Breast epithelium (tissue), 4 donors: ENCODE measurements around the gene ENTPD2. TPM values are rescaled to one million over a fixed set of nuclear protein-coding genes. Genes with fewer than 3 reads are reported as not detected.

Source experiments
- DNase-seq, 2 donors: peaks; one replicate each; pipeline ENCODE4 v3.0.0-alpha.2; 2019; ENCODE audit warnings: low spot score in 2 of 2
- H3K27ac ChIP-seq, 2 donors: fragments of 200-600 bp; sonication (generic) in 1 of 2; one replicate each; pipeline ENCODE4 v1.5.1; 2016 to 2019; ENCODE audit warnings: mild to moderate bottlenecking in 1 of 2
- H3K27me3 ChIP-seq, 2 donors: fragments of 200-600 bp; sonication (generic) in 1 of 2; one replicate each; pipeline versions ENCODE4 v1.5.1 to v1.6.0; 2017 to 2019; ENCODE audit warnings: control low read depth in 1 of 2, mild to moderate bottlenecking in 1 of 2
- H3K36me3 ChIP-seq: fragments of 200-600 bp; one replicate; pipeline ENCODE4 v1.5.1; 2019
- H3K4me1 ChIP-seq, 2 donors: fragments of 200-600 bp; sonication (generic); one replicate each; pipeline ENCODE4 v1.5.1; 2016 to 2019; ENCODE audit warnings: control low read depth in 1 of 2
- H3K4me3 ChIP-seq, 3 donors: fragments of 200-600 bp; sonication (generic); 1 replicate in 2 of 3; 2 replicates in 1 of 3; pipeline ENCODE4 v1.5.1; 2016 to 2019; ENCODE audit warnings: mild to moderate bottlenecking in 3 of 3, moderate library complexity in 2 of 3
- H3K9me3 ChIP-seq, 2 donors: fragments of 200-600 bp; sonication (generic) in 1 of 2; one replicate each; pipeline ENCODE4 v1.5.1; 2016 to 2019; ENCODE audit warnings: control low read depth in 1 of 2
- POLR2A ChIP-seq: fragments of 450-650 bp; IDR thresholded peaks from one replicate; pipeline ENCODE4 v1.6.1; 2016; ENCODE audit warnings: antibody characterized with exemption, mild to moderate bottlenecking, moderate library complexity
- POLR2AphosphoS5 ChIP-seq, 3 donors: sonication (generic); formaldehyde crosslinking; IDR thresholded peaks; one replicate each; pipeline ENCODE4 v1.6.1; 2017; ENCODE audit warnings: antibody characterized with exemption in 3 of 3
- intact Hi-C: fragments of 100-400 bp; cut with DNase I; formaldehyde crosslinking; loops from one replicate; pipeline ENCODE4 v1.15.1; 2023; ENCODE audit warnings: low total_unique reads
- total RNA-seq, 3 donors: library from RNA; depleted of rRNA; stranded (reverse); fragments of >200 nt; gene quantifications; one replicate each; pipeline ENCODE4 v1.1.0, GENCODE V29; 2016
- TF ChIP-seq, protein P1 (sequence below), 3 donors: fragments of 450-650 bp; IDR thresholded peaks; one replicate each; pipeline ENCODE4 v1.5.1; 2016 to 2017; ENCODE audit warnings: antibody characterized with exemption in 3 of 3, mild to moderate bottlenecking in 3 of 3, moderate library complexity in 3 of 3

ENTPD2 gene
- total RNA-seq, 3 donors from 2014 or later = 0.16 to 6.7 (median 3.6) TPM

DNA sequence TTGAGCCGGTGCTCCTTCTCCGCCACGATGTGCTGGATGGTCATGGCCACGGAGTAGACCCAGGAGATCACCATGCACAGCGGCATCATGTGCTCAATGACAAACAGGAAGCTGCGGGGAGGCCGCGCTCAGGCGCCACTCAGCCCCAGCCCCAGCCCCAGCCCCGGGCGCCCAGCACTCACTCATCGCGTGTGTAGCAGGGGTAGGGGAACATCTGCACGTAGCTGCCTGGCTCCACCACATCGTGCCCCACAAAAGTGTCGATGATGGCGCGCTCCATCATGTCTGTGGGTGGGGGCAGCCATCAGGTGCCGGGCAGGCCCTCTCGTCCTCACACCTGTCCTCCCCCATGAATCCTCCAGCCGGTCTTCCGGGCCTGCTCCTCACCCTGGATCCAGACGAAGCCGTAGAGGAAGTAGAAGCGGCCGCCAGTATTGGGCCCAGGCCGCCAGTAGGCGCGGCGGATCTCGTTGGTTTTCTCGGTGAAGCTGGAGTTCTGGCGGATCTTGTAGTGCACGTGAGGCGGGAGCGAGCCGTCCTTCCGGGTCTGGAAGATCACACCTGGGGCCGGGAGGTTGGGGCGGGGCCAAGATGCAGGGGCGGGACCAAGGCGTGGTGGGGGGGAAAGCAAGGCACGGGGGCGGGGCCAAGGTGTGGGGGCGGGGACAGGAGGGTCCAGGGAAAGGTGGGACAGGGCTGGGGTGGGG is 35.9 kb downstream of the ENTPD2 start:
- Histone ChIP-seq H3K9me3 (no peaks in the 10 kb centered on the region), H3K4me3 (no peak overlapping the region), H3K4me1 (no peaks in the 10 kb centered on the region), H3K27me3 (no peaks in the 10 kb centered on the region), H3K36me3 (no peaks in the 10 kb centered on the region), H3K27ac (no peak overlapping the region)
- no peak for DNase-seq
- intact Hi-C loops = no loop called here
- no peak for TF ChIP-seq POLR2A
- TF ChIP-seq POLR2AphosphoS5 (IDR thresholded peaks at IDR 0.05) = no peak
- TF ChIP-seq, protein P1, sequence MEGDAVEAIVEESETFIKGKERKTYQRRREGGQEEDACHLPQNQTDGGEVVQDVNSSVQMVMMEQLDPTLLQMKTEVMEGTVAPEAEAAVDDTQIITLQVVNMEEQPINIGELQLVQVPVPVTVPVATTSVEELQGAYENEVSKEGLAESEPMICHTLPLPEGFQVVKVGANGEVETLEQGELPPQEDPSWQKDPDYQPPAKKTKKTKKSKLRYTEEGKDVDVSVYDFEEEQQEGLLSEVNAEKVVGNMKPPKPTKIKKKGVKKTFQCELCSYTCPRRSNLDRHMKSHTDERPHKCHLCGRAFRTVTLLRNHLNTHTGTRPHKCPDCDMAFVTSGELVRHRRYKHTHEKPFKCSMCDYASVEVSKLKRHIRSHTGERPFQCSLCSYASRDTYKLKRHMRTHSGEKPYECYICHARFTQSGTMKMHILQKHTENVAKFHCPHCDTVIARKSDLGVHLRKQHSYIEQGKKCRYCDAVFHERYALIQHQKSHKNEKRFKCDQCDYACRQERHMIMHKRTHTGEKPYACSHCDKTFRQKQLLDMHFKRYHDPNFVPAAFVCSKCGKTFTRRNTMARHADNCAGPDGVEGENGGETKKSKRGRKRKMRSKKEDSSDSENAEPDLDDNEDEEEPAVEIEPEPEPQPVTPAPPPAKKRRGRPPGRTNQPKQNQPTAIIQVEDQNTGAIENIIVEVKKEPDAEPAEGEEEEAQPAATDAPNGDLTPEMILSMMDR (IDR thresholded peaks at IDR 0.05) = no peak

DNA sequence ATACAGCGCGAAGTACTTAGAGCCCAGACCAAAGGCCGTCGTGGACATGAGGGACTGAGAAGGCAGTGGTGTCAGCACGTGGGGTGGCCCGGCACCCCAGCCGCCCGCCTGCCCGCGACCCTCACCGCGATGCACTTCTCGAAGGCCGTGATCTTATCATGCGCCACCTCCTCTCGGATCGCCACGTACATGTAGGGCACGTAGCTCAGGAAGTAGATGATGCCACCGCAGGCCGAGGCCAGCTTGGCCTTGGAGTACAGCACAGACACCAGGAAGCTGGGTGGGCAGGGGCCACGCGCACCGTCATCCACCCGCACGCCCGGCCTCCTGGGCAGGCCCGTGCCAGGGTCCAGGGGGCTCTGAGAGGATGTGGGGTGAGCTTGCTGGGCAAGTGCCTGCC is 36.8 kb downstream of the ENTPD2 start:
- no peak overlapping the region for H3K4me3 ChIP-seq
- intact Hi-C loops = no loop called here
- no peaks in the 10 kb centered on the region for H3K36me3 ChIP-seq
- H3K9me3 ChIP-seq = no peaks in the 10 kb centered on the region
- TF ChIP-seq, protein P1 (IDR thresholded peaks at IDR 0.05) = no peak
- TF ChIP-seq POLR2A (no peak), POLR2AphosphoS5 (IDR thresholded peaks at IDR 0.05) (no peak)
- no peaks in the 10 kb centered on the region for H3K27me3 ChIP-seq
- no peak for DNase-seq
- H3K27ac ChIP-seq = no peak overlapping the region
- H3K4me1 ChIP-seq = no peaks in the 10 kb centered on the region

DNA sequence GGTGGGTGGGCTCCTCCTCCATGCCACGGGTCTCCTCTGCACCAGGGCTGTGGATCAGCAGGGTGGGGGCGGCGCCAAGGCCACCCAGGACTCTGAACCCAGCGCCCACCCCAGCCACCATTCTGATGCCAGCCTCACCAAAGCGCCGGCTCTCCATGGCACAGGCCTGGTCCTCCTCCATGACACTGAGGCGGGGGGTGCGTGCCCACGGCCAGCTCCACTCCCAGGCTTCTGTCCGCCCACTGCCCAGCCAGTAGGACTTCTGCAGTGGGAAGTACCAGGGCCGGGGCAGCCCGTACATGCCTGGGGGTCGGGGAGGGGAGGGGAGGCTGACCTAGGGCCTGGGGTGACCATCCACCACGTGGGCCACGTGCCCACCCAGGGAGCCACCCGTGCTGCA is 37.4 kb downstream of the ENTPD2 start:
- no peak for TF ChIP-seq POLR2AphosphoS5 (IDR thresholded peaks at IDR 0.05)
- TF ChIP-seq POLR2A = no peak
- TF ChIP-seq, protein P1 (IDR thresholded peaks at IDR 0.05) = no peak
- Histone ChIP-seq H3K4me1 (no peaks in the 10 kb centered on the region), H3K4me3 (no peak overlapping the region), H3K9me3 (no peaks in the 10 kb centered on the region), H3K27ac (no peak overlapping the region), H3K27me3 (no peaks in the 10 kb centered on the region), H3K36me3 (no peaks in the 10 kb centered on the region)
- intact Hi-C loops = no loop called here
- no peak for DNase-seq

DNA sequence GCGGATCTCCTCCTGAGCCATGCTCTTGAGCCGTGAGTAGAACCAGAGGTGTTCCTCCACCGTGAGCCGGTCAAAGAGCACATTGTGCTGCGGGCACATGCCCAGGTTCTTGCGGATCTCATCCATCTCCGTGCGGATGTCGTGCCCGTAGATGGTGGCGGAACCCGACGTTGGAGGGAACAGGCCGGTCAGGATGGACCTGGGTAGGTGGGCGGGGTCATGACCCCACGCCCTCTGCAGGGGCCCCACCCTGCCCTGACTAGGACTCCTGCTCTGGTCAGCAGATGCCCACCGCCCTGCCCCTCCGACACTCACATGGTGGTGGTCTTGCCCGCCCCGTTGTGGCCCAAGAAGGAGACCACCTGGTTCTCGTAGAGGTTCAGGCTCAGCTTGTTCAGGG is 37.9 kb downstream of the ENTPD2 start:
- no peaks in the 10 kb centered on the region for H3K36me3 ChIP-seq
- H3K4me1 ChIP-seq = no peaks in the 10 kb centered on the region

DNA sequence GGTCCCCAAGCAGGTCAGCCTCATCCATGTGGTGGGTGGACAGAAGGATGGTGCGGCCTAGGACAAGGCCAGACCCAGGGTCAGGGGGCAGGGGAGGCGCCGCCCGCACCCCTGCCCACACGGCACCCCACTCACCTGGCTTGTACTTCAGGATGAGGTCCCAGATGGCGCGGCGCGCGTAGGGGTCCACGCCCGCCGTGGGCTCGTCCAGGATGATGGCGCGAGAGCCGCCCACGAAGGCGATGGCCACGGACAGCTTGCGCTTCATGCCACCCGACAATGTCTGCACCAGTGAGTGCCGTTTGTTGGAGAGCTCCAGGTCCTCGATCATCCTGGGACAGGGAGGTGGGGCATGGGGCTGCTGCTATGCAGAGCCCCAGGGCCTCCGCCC is 38.3 kb downstream of the ENTPD2 start:
- TF ChIP-seq, protein P1 (IDR thresholded peaks at IDR 0.05) = no peak
- TF ChIP-seq POLR2A = no peak
- no peak for TF ChIP-seq POLR2AphosphoS5 (IDR thresholded peaks at IDR 0.05)
- no peak for DNase-seq
- Histone ChIP-seq H3K27ac (no peak overlapping the region), H3K4me1 (no peaks in the 10 kb centered on the region), H3K9me3 (no peaks in the 10 kb centered on the region), H3K36me3 (no peaks in the 10 kb centered on the region), H3K4me3 (no peak overlapping the region), H3K27me3 (no peaks in the 10 kb centered on the region)
- intact Hi-C loops = no loop called here

More for the DNA sequence above, 37.9 kb downstream of the ENTPD2 start:
- TF ChIP-seq POLR2AphosphoS5 (IDR thresholded peaks at IDR 0.05) = no peak
- TF ChIP-seq, protein P1 (IDR thresholded peaks at IDR 0.05) = no peak
- TF ChIP-seq POLR2A = no peak
- no peak for DNase-seq
- Histone ChIP-seq H3K27ac (no peak overlapping the region), H3K9me3 (no peaks in the 10 kb centered on the region), H3K4me3 (no peak overlapping the region), H3K27me3 (no peaks in the 10 kb centered on the region)
- intact Hi-C loops = no loop called here
